Parathyroid adenoma (tissue), 2 donors: ENCODE measurements around the gene U2AF1L4.

Experiments
- H2AFZ ChIP-seq: fragments of 300-600 bp; sonication (generic); one replicate; pipeline ENCODE4 v1.7.0; 2017; ENCODE audit warnings: antibody characterized with exemption, mild to moderate bottlenecking
- H3K27ac ChIP-seq: fragments of 300-600 bp; sonication (generic); one replicate; pipeline ENCODE4 v1.7.0; 2017
- H3K27me3 ChIP-seq: fragments of 300-600 bp; sonication (generic); one replicate; pipeline ENCODE4 v1.7.0; 2017; ENCODE audit warnings: low read length; ENCODE audit not compliant: control insufficient read depth, insufficient read depth
- H3K36me3 ChIP-seq: fragments of 300-600 bp; sonication (generic); one replicate; pipeline ENCODE4 v1.7.0; 2017; ENCODE audit warnings: low read length; ENCODE audit not compliant: control insufficient read depth, insufficient read depth
- H3K4me1 ChIP-seq: fragments of 300-600 bp; sonication (generic); one replicate; pipeline ENCODE4 v1.7.0; 2017; ENCODE audit warnings: control low read depth
- H3K4me2 ChIP-seq: fragments of 300-600 bp; sonication (generic); one replicate; pipeline ENCODE4 v1.7.0; 2017; ENCODE audit warnings: low read length
- H3K4me3 ChIP-seq: fragments of 300-600 bp; sonication (generic); one replicate; pipeline ENCODE4 v1.7.0; 2017; ENCODE audit warnings: low read depth, low read length
- H3K79me2 ChIP-seq: fragments of 300-600 bp; sonication (generic); one replicate; pipeline ENCODE4 v1.7.0; 2017; ENCODE audit warnings: control low read depth
- H3K9ac ChIP-seq: fragments of 300-600 bp; sonication (generic); one replicate; pipeline ENCODE4 v1.7.0; 2017; ENCODE audit warnings: mild to moderate bottlenecking
- H3K9me3 ChIP-seq: fragments of 300-600 bp; sonication (generic); one replicate; pipeline ENCODE4 v1.7.0; 2017; ENCODE audit warnings: low read length; ENCODE audit not compliant: control insufficient read depth
- TF ChIP-seq, protein P1 (sequence below): fragments of 300-600 bp; sonication (generic); IDR thresholded peaks from one replicate; pipeline ENCODE4 v1.7.0; 2017; ENCODE audit warnings: antibody characterized with exemption, mild to moderate bottlenecking
- donor health status: primary hyperparathyroidism.

The U2AF1L4 gene

DNA sequence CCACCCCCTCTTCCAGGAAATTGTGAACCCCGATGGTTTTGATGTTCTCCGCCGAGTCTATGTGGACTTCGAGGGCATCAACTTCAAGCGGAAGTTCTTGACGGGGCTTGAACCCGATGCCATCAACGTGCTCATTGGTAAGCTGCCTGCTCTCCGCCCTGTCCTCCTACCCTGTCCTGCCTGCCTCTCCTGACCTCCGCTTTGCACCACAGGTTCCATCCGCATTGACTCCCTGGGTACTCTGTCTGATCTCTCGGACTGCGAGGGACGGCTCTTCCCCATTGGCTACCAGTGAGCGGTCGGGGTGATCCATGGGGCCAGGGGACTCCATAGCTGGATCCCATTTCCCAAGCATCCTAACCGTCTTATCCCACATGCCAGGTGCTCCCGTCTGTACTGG, 14.9 kb downstream of the U2AF1L4 start:
- H3K79me2 ChIP-seq: peaks cover 4% of the 10 kb centered on the region
- H3K4me2 ChIP-seq: no peak overlapping the region
- H3K4me1 ChIP-seq: no peaks in the 10 kb centered on the region
- no peaks in the 10 kb centered on the region for H3K9me3 ChIP-seq
- TF ChIP-seq, protein P1, sequence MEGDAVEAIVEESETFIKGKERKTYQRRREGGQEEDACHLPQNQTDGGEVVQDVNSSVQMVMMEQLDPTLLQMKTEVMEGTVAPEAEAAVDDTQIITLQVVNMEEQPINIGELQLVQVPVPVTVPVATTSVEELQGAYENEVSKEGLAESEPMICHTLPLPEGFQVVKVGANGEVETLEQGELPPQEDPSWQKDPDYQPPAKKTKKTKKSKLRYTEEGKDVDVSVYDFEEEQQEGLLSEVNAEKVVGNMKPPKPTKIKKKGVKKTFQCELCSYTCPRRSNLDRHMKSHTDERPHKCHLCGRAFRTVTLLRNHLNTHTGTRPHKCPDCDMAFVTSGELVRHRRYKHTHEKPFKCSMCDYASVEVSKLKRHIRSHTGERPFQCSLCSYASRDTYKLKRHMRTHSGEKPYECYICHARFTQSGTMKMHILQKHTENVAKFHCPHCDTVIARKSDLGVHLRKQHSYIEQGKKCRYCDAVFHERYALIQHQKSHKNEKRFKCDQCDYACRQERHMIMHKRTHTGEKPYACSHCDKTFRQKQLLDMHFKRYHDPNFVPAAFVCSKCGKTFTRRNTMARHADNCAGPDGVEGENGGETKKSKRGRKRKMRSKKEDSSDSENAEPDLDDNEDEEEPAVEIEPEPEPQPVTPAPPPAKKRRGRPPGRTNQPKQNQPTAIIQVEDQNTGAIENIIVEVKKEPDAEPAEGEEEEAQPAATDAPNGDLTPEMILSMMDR: no peak
- no peak overlapping the region for H3K9ac ChIP-seq
- no peak overlapping the region for H3K27ac ChIP-seq
- no peak overlapping the region for H3K4me3 ChIP-seq
- H3K27me3 ChIP-seq: no peaks in the 10 kb centered on the region
- no peaks in the 10 kb centered on the region for H3K36me3 ChIP-seq
- no peak overlapping the region for H2AFZ ChIP-seq

GRCh38 chr19:35729763-35730162, 15.5 kb downstream of the U2AF1L4 start:
- no peaks in the 10 kb centered on the region for H3K27me3 ChIP-seq
- no peaks in the 10 kb centered on the region for H3K36me3 ChIP-seq
- H3K4me1 ChIP-seq: no peaks in the 10 kb centered on the region
- H3K9ac ChIP-seq: no peak overlapping the region
- no peak overlapping the region for H2AFZ ChIP-seq
- H3K4me2 ChIP-seq: no peak overlapping the region
- H3K9me3 ChIP-seq: no peaks in the 10 kb centered on the region
- peaks cover 6% of the 10 kb centered on the region for H3K79me2 ChIP-seq
- TF ChIP-seq, protein P1: no peak
- no peak overlapping the region for H3K27ac ChIP-seq
- H3K4me3 ChIP-seq: no peak overlapping the region

DNA sequence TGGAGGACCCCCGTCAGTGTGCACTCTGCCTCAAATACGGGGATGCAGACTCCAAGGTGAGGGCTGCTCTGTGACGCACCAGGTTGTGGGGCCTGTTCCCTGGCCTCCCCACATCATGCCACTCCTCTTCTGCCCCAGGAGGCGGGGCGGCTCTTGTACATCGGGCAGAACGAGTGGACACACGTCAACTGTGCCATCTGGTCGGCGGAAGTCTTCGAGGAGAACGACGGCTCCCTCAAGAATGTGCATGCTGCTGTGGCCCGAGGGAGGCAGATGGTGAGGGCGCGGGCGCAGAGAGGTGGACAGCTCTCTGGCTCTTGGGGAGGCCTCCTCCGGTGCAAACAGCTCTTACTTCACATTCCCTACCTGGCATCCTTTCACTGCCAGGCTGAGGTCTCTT, 16.2 kb downstream of the U2AF1L4 start:
- Histone ChIP-seq H3K4me1 (no peaks in the 10 kb centered on the region), H3K4me3 (no peak overlapping the region), H3K4me2 (no peak overlapping the region), H3K27ac (no peak overlapping the region), H2AFZ (no peak overlapping the region), H3K9me3 (no peaks in the 10 kb centered on the region), H3K36me3 (no peaks in the 10 kb centered on the region), H3K9ac (no peak overlapping the region), H3K79me2 (peaks cover 6% of the 10 kb centered on the region), H3K27me3 (no peaks in the 10 kb centered on the region)
- TF ChIP-seq, protein P1: no peak

DNA sequence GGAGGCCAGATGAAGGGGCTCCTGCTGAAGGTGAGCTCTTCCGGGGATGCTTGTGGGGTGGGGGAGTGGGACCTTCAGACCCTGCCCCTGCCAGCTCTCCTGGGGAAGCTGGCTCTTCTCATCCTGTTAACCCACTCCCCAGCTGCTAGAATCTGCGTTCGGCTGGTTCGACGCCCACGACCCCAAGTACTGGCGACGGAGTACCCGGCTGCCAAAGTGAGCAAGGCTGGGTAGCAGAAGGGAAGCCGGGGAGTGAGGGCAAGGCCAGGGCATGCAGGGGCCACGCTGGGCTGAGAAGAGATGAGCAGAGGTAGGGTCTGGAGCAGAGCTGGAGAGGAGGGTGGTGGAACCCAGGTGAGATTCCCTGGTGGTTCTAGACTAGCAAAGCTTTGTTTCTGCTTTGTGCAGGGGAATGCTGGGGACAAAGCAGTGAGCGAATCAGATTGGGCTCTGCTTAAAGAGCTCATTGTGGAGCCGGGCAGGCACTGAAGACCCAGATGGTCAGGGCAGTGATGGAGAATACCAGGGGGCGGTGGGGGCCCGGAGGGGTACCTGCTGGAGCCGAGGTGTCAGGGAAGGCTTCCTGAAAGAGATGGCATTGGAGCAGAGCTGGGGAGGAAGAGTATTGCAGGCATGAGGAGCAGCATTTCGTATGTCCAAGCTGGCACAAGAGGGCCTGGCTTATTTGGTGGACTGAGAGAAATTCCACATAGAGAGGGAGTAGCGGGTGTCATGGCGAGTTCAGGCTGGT, 17.1 kb downstream of the U2AF1L4 start:
- H3K9ac ChIP-seq: no peak overlapping the region
- TF ChIP-seq, protein P1: no peak
- no peak overlapping the region for H3K27ac ChIP-seq
- H3K4me1 ChIP-seq: no peaks in the 10 kb centered on the region
- peaks cover 8% of the 10 kb centered on the region for H3K79me2 ChIP-seq
- H3K4me3 ChIP-seq: no peak overlapping the region
- no peak overlapping the region for H3K4me2 ChIP-seq
- no peak overlapping the region for H2AFZ ChIP-seq
- H3K27me3 ChIP-seq: no peaks in the 10 kb centered on the region
- no peaks in the 10 kb centered on the region for H3K9me3 ChIP-seq
- no peaks in the 10 kb centered on the region for H3K36me3 ChIP-seq
